ENCODE measurements around the gene PACSIN2.

DNA sequence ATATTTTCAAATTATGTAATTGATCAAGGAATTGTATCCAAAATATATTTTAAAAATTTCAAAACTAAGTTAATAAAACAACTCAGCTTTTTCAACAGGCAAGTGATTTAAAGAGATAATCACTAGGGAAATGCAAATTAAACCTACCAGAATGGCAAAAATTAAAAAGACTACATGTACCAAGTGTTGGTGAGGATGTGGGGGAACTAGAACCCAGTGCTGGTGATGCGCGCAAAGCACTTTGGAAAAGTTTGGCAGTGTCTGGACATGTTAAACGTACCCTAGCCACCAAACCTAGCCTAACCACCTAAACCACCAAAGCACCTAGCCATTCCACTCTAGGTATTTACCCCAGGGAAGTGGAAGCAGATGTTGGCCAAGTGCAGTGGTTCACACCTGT is 22.9 kb downstream of the PACSIN2 start:
- TF ChIP-seq POLR2A (IDR thresholded peaks at IDR 0.05; ENCODE audit: extremely low read depth, insufficient read length) = no peak
- TF ChIP-seq, protein P1, sequence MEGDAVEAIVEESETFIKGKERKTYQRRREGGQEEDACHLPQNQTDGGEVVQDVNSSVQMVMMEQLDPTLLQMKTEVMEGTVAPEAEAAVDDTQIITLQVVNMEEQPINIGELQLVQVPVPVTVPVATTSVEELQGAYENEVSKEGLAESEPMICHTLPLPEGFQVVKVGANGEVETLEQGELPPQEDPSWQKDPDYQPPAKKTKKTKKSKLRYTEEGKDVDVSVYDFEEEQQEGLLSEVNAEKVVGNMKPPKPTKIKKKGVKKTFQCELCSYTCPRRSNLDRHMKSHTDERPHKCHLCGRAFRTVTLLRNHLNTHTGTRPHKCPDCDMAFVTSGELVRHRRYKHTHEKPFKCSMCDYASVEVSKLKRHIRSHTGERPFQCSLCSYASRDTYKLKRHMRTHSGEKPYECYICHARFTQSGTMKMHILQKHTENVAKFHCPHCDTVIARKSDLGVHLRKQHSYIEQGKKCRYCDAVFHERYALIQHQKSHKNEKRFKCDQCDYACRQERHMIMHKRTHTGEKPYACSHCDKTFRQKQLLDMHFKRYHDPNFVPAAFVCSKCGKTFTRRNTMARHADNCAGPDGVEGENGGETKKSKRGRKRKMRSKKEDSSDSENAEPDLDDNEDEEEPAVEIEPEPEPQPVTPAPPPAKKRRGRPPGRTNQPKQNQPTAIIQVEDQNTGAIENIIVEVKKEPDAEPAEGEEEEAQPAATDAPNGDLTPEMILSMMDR (IDR thresholded peaks at IDR 0.05; ENCODE audit: low read depth, low read length) = no peak
